Coronary artery (tissue), 2 donors: ENCODE data around the gene NEO1.

ENCODE experiments used
- DNase-seq: peaks from one replicate; pipeline ENCODE4 v3.0.0-alpha.2; 2017; ENCODE audit warnings: low spot score
- H3K27ac ChIP-seq, 2 donors: fragments of 200-600 bp; sonication (generic); one replicate each; pipeline ENCODE4 v1.5.1; 2016 to 2019
- H3K4me3 ChIP-seq: fragments of 200-600 bp; sonication (generic); 2 replicates; pipeline ENCODE4 v1.5.1; 2016; ENCODE audit warnings: mild to moderate bottlenecking, moderate library complexity
- CTCF ChIP-seq: fragments of 200-600 bp; sonication (generic); IDR thresholded peaks from one replicate; pipeline ENCODE4 v1.5.1; 2019; ENCODE audit warnings: antibody characterized with exemption

The NEO1 gene

GRCh38 chr15:73341886-73342600, 289.8 kb downstream of the NEO1 start:
- no peak for DNase-seq
- H3K27ac ChIP-seq = no peak overlapping the region

GRCh38 chr15:73344056-73344455, 291.8 kb downstream of the NEO1 start:
- Histone ChIP-seq H3K4me3 (no peak overlapping the region), H3K27ac (no peak overlapping the region)
- no peak for DNase-seq
- no peak for TF ChIP-seq CTCF

More at GRCh38 chr15:73341886-73342600, 289.8 kb downstream of the NEO1 start:
- H3K4me3 ChIP-seq = no peak overlapping the region
- no peak for TF ChIP-seq CTCF

GRCh38 chr15:73345658-73346057, 293.4 kb downstream of the NEO1 start:
- DNase-seq = no peak

GRCh38 chr15:73346735-73347312, 294.6 kb downstream of the NEO1 start:
- Histone ChIP-seq H3K27ac (no peak overlapping the region), H3K4me3 (no peak overlapping the region)
- no peak for TF ChIP-seq CTCF

More at GRCh38 chr15:73345658-73346057, 293.4 kb downstream of the NEO1 start:
- no peak overlapping the region for H3K4me3 ChIP-seq
- TF ChIP-seq CTCF = no peak
- H3K27ac ChIP-seq = no peak overlapping the region

GRCh38 chr15:73349191-73349590, 296.9 kb downstream of the NEO1 start:
- H3K4me3 ChIP-seq = no peak overlapping the region
- no peak overlapping the region for H3K27ac ChIP-seq
- TF ChIP-seq CTCF = no peak
- DNase-seq = no peak

More at GRCh38 chr15:73346735-73347312, 294.6 kb downstream of the NEO1 start:
- no peak for DNase-seq

GRCh38 chr15:73352082-73352481, 299.8 kb downstream of the NEO1 start:
- Histone ChIP-seq H3K27ac (no peak overlapping the region), H3K4me3 (no peak overlapping the region)
- no peak for TF ChIP-seq CTCF
- no peak for DNase-seq

- H3K4me3 ChIP-seq = no peak overlapping the region
- H3K27ac ChIP-seq = no peak overlapping the region
- DNase-seq = no peak
- no peak for TF ChIP-seq CTCF
These were observed 301.5 kb downstream of the NEO1 start for GRCh38 chr15:73353734-73354133.
